K562 (cell line): ENCODE data around the gene ARID3C. TPM values are rescaled to one million over a fixed set of nuclear protein-coding genes. Genes with fewer than 3 reads are reported as not detected.

Source experiments
- ADNP ChIP-seq: fragments of 200-800 bp; sonication (Bioruptor generic); IDR thresholded peaks from 2 replicates; pipeline ENCODE4 v1.6.1; 2016; ENCODE audit warnings: missing genetic modification characterization, missing compliant biosample characterization
- ASH1L ChIP-seq: fragments of 450-650 bp; IDR thresholded peaks from 2 replicates; pipeline ENCODE4 v1.6.1; 2018; ENCODE audit warnings: borderline replicate concordance, mild to moderate bottlenecking, low read depth; ENCODE audit not compliant: partially characterized antibody
- BRF2 ChIP-seq: IDR thresholded peaks from 3 replicates; pipeline ENCODE4 v1.6.1; 2011; ENCODE audit warnings: borderline replicate concordance, mild to moderate bottlenecking; ENCODE audit not compliant: insufficient read length, insufficient read depth
- CXXC5 ChIP-seq: fragments of 250-450 bp; sonication (Bioruptor Pico); IDR thresholded peaks from 2 replicates; pipeline ENCODE4 v1.8.0; 2022; ENCODE audit warnings: inconsistent platforms, mild to moderate bottlenecking, moderate library complexity
- ELF1 ChIP-seq: fragments of 200-800 bp; sonication (Bioruptor generic); IDR thresholded peaks from 2 replicates; pipeline ENCODE4 v1.6.1; 2016; ENCODE audit warnings: missing genetic modification characterization, missing compliant biosample characterization
- GATA2 ChIP-seq: sonication (generic); formaldehyde crosslinking; IDR thresholded peaks from 2 replicates; pipeline ENCODE4 v1.4.0; 2020; ENCODE audit warnings: mild to moderate bottlenecking, missing genetic modification reagents
- HDAC1 ChIP-seq, 2 experiments: fragments of 450-650 bp; IDR thresholded peaks; 2 replicates each; pipeline ENCODE4 v1.6.1; 2016 to 2017; ENCODE audit warnings: inconsistent platforms in 1 of 2, mild to moderate bottlenecking in 1 of 2, moderate library complexity in 1 of 2
- HNRNPL ChIP-seq: fragments of 200-400 bp; formaldehyde crosslinking; IDR thresholded peaks from 2 replicates; pipeline ENCODE4 v1.6.1; 2017; ENCODE audit warnings: low read depth, mild to moderate bottlenecking, low read length
- JUND ChIP-seq, 2 experiments: IDR thresholded peaks; 2 replicates in 1 of 2; 3 replicates in 1 of 2; pipeline ENCODE4 v1.6.1; 2011; ENCODE audit warnings: borderline replicate concordance in 2 of 2, low read depth in 2 of 2, low read length in 2 of 2, improper control_type of control experiment in 1 of 2, missing biosample characterization in 1 of 2, missing genetic modification characterization in 1 of 2, missing genetic modification reagents in 1 of 2
- MBD2 ChIP-seq: sonication (generic); IDR thresholded peaks from 2 replicates; pipeline ENCODE4 v1.6.1; 2016; ENCODE audit warnings: low read depth, borderline replicate concordance
- NCOR1 ChIP-seq: fragments of 450-650 bp; IDR thresholded peaks from 2 replicates; pipeline ENCODE4 v1.6.1; 2016; ENCODE audit warnings: mild to moderate bottlenecking, moderate library complexity
- RBM15 ChIP-seq: fragments of 200-400 bp; formaldehyde crosslinking; IDR thresholded peaks from 2 replicates; pipeline ENCODE4 v1.6.1; 2018; ENCODE audit warnings: mild to moderate bottlenecking, low read length, moderate library complexity; ENCODE audit not compliant: insufficient read depth
- SLC30A9 ChIP-seq: fragments of 250-450 bp; sonication (Bioruptor Pico); IDR thresholded peaks from 2 replicates; pipeline ENCODE4 v1.8.0; 2022; ENCODE audit warnings: mild to moderate bottlenecking, moderate library complexity
- SRF ChIP-seq, 2 experiments: fragments of 250-450, 450-650 bp in 1 of 2; sonication (Bioruptor Pico) in 1 of 2; sonication (generic) in 1 of 2; formaldehyde crosslinking; IDR thresholded peaks; 2 replicates each; pipeline versions ENCODE4 v1.5.0 to v1.5.1; 2020 to 2022; ENCODE audit warnings: mild to moderate bottlenecking in 1 of 2, missing genetic modification reagents in 1 of 2
- STAT5A ChIP-seq: IDR thresholded peaks from 2 replicates; pipeline ENCODE4 v1.6.1; 2012; ENCODE audit warnings: low read length, inconsistent platforms, borderline replicate concordance
- ZEB2 ChIP-seq: fragments of 450-650 bp; IDR thresholded peaks from 2 replicates; pipeline ENCODE4 v1.6.1; 2016
- ZNF274 ChIP-seq: IDR thresholded peaks from 2 replicates; pipeline ENCODE4 v1.6.1; 2011; ENCODE audit warnings: low read depth, mild to moderate bottlenecking, low read length, moderate library complexity, borderline replicate concordance
- polyA plus RNA-seq, 8 experiments: library from polyadenylated mRNA; depleted of rRNA in 4 of 8; stranded (reverse) in 5 of 8; unstranded in 3 of 8; fragments of >200 nt; fragmentation: Nextera tagmentation in 2 of 8; fragmentation: Illumina TruSeq in 1 of 8; extraction: Ambion mirVana in 2 of 8; extraction: Trizol in 1 of 8; gene quantifications; 2 replicates each; pipeline versions ENCODE4 v1.2.1 to v1.2.3, GENCODE V29; 2011 to 2014; ENCODE audit warnings: inconsistent platforms in 1 of 8, missing spikeins in 1 of 8
- total RNA-seq, 7 experiments: library from RNA; depleted of rRNA in 6 of 7; stranded (reverse); fragments of >200 nt in 6 of 7; fragmentation: Illumina TruSeq in 2 of 7; extraction: Trizol in 2 of 7; gene quantifications; 2 replicates each; pipeline versions ENCODE4 v1.2.1 to v1.2.3, GENCODE V29; 2011 to 2021; ENCODE audit warnings: low replicate concordance in 1 of 7
- TF ChIP-seq, protein P1 (sequence below): sonication (generic); formaldehyde crosslinking; IDR thresholded peaks from 2 replicates; pipeline ENCODE4 v1.8.1; 2023; ENCODE audit warnings: mild to moderate bottlenecking, missing genetic modification reagents, moderate library complexity
- TF ChIP-seq, protein P2 (sequence below): sonication (generic); formaldehyde crosslinking; IDR thresholded peaks from 2 replicates; pipeline ENCODE4 v1.5.0; 2020; ENCODE audit warnings: missing genetic modification reagents
- TF ChIP-seq, protein P3 (sequence below): fragments of 200-800 bp; sonication (Bioruptor generic); IDR thresholded peaks from 2 replicates; pipeline ENCODE4 v1.6.1; 2017; ENCODE audit warnings: missing genetic modification characterization, missing compliant biosample characterization

The ARID3C gene
- total and polyA plus RNA-seq, 9 of the 15 experiments (the other 6 are each of a cell fraction or from before 2014, with no cell fraction given) = not detected

- TF ChIP-seq NCOR1 (no peak), ZEB2 (no peak), GATA2 (no peak), BRF2 (no peak), HNRNPL (peak; percentile 93), CXXC5 (0 out of 2 replicates have a peak, but pooled peaks have one; percentile 29), ELF1 (tag) (peak; percentile 60; the same call in 1 of the 2 replicates), ADNP (tag) (no peak), HDAC1 (IDR thresholded peaks at IDR 0.05) (no peak), STAT5A (no peak), SLC30A9 (CRISPR knock-in tag) (no peak), JUND (IDR thresholded peaks at IDR 0.05; ENCODE audit: borderline replicate concordance, low read depth, low read length) (peak; percentile 73), JUND (tag; IDR thresholded peaks at IDR 0.05; ENCODE audit: borderline replicate concordance, low read depth, low read length) (no peak), ASH1L (no peak), ZNF274 (no peak), MBD2 (peak; percentile 90; the same call in 1 of the 2 replicates), RBM15 (no peak), SRF (CRISPR knock-in tag; IDR thresholded peaks at IDR 0.05) (no peak)
- TF ChIP-seq, protein P1, sequence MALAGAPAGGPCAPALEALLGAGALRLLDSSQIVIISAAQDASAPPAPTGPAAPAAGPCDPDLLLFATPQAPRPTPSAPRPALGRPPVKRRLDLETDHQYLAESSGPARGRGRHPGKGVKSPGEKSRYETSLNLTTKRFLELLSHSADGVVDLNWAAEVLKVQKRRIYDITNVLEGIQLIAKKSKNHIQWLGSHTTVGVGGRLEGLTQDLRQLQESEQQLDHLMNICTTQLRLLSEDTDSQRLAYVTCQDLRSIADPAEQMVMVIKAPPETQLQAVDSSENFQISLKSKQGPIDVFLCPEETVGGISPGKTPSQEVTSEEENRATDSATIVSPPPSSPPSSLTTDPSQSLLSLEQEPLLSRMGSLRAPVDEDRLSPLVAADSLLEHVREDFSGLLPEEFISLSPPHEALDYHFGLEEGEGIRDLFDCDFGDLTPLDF = no peak
- TF ChIP-seq, protein P2, sequence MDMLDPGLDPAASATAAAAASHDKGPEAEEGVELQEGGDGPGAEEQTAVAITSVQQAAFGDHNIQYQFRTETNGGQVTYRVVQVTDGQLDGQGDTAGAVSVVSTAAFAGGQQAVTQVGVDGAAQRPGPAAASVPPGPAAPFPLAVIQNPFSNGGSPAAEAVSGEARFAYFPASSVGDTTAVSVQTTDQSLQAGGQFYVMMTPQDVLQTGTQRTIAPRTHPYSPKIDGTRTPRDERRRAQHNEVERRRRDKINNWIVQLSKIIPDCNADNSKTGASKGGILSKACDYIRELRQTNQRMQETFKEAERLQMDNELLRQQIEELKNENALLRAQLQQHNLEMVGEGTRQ = peak; percentile 41
- TF ChIP-seq, protein P3, sequence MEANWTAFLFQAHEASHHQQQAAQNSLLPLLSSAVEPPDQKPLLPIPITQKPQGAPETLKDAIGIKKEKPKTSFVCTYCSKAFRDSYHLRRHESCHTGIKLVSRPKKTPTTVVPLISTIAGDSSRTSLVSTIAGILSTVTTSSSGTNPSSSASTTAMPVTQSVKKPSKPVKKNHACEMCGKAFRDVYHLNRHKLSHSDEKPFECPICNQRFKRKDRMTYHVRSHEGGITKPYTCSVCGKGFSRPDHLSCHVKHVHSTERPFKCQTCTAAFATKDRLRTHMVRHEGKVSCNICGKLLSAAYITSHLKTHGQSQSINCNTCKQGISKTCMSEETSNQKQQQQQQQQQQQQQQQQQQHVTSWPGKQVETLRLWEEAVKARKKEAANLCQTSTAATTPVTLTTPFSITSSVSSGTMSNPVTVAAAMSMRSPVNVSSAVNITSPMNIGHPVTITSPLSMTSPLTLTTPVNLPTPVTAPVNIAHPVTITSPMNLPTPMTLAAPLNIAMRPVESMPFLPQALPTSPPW (CRISPR knock-in tag) = peak; percentile 78
Measured at GRCh38 chr9:34637356-34638137, 8.7 kb upstream of the ARID3C start, which contains the start of gene SIGMAR1 (continued).
